ENCODE data around the gene AGT. TPM values are rescaled to one million over a fixed set of nuclear protein-coding genes. Genes with fewer than 3 reads are reported as not detected.

AGT gene
- total RNA-seq, 1 donor from 2014 or later = 118 TPM

DNA sequence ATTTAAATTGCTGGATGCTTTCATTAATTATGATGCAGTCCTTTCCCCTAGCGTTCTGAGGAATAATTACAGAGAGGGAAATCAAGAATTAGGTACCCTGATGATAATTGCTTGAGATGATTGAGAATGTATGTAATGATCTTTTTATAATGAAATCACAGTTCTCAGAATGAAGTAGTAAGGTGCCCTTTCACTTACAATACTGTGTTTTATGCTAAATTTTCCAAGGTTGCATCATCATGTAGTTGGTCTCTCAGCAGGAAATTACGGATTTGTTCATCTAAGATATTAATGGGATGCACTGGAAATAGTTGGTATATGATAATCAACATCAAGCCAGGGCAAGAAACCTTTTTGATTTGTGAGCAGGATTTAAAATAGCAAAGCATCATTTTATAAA lies 34.1 kb downstream of the AGT start:
- Mint-ChIP-seq H3K4me1 (ENCODE audit: low read depth) (peaks cover 25% of the 10 kb centered on the region), H3K36me3 (ENCODE audit: low read depth) (peaks cover 31% of the 10 kb centered on the region), H3K4me3 (ENCODE audit: unreplicated experiment) (no peak overlapping the region), H3K27ac (ENCODE audit: unreplicated experiment) (no peak overlapping the region), H3K27me3 (ENCODE audit: low read depth) (no peaks in the 10 kb centered on the region), H3K9me3 (ENCODE audit: low read depth) (peaks cover 11% of the 10 kb centered on the region)
- TF ChIP-seq, protein P1, sequence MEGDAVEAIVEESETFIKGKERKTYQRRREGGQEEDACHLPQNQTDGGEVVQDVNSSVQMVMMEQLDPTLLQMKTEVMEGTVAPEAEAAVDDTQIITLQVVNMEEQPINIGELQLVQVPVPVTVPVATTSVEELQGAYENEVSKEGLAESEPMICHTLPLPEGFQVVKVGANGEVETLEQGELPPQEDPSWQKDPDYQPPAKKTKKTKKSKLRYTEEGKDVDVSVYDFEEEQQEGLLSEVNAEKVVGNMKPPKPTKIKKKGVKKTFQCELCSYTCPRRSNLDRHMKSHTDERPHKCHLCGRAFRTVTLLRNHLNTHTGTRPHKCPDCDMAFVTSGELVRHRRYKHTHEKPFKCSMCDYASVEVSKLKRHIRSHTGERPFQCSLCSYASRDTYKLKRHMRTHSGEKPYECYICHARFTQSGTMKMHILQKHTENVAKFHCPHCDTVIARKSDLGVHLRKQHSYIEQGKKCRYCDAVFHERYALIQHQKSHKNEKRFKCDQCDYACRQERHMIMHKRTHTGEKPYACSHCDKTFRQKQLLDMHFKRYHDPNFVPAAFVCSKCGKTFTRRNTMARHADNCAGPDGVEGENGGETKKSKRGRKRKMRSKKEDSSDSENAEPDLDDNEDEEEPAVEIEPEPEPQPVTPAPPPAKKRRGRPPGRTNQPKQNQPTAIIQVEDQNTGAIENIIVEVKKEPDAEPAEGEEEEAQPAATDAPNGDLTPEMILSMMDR (IDR thresholded peaks at IDR 0.05) = no peak
- DNase-seq (ENCODE audit: low spot score) = no peak

GRCh38 chr1:230679192-230679591 lies 34.7 kb downstream of the AGT start:
- Mint-ChIP-seq H3K27ac (ENCODE audit: unreplicated experiment) (no peak overlapping the region), H3K27me3 (ENCODE audit: low read depth) (no peaks in the 10 kb centered on the region), H3K36me3 (ENCODE audit: low read depth) (peaks cover 32% of the 10 kb centered on the region), H3K4me3 (ENCODE audit: unreplicated experiment) (no peak overlapping the region), H3K4me1 (ENCODE audit: low read depth) (peaks cover 25% of the 10 kb centered on the region), H3K9me3 (ENCODE audit: low read depth) (peaks cover 11% of the 10 kb centered on the region)
- TF ChIP-seq, protein P1 (IDR thresholded peaks at IDR 0.05) = no peak
- DNase-seq (ENCODE audit: low spot score) = no peak

- no peaks in the 10 kb centered on the region for H3K27me3 Mint-ChIP-seq (ENCODE audit: low read depth)
- DNase-seq (ENCODE audit: low spot score) = no peak
- H3K36me3 Mint-ChIP-seq (ENCODE audit: low read depth) = peaks cover 36% of the 10 kb centered on the region
- TF ChIP-seq, protein P1 (IDR thresholded peaks at IDR 0.05) = no peak
- peaks cover 10% of the 10 kb centered on the region for H3K4me1 Mint-ChIP-seq (ENCODE audit: low read depth)
- H3K9me3 Mint-ChIP-seq (ENCODE audit: low read depth) = peaks cover 11% of the 10 kb centered on the region
- H3K27ac Mint-ChIP-seq (ENCODE audit: unreplicated experiment) = no peak overlapping the region
- H3K4me3 Mint-ChIP-seq (ENCODE audit: unreplicated experiment) = no peak overlapping the region
These were observed 36.7 kb downstream of the AGT start for GRCh38 chr1:230677200-230677599.

DNA sequence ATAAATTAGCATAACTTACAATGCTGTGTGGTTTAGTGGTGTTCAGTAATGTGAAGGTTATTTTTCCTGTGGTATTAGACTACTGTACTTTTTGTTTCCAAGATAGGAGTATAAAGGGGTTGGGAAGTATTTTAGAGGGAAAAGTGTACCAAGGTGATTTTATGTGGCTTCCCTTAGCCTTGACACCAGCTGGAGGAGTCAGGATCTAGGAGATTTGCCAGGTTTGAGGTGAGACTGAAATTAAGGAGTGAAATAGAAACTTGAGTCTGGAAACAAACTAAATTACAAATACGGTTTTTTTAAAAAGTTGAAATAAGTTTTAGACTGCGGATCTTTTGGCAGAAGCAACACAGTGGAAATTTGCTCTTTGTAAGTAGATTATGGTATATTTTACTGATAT lies 39.3 kb downstream of the AGT start:
- TF ChIP-seq, protein P1 (IDR thresholded peaks at IDR 0.05) = no peak
- Mint-ChIP-seq H3K36me3 (ENCODE audit: low read depth) (peaks cover 47% of the 10 kb centered on the region), H3K4me3 (ENCODE audit: unreplicated experiment) (no peak overlapping the region), H3K9me3 (ENCODE audit: low read depth) (peaks cover 11% of the 10 kb centered on the region), H3K4me1 (ENCODE audit: low read depth) (no peaks in the 10 kb centered on the region), H3K27me3 (ENCODE audit: low read depth) (no peaks in the 10 kb centered on the region), H3K27ac (ENCODE audit: unreplicated experiment) (no peak overlapping the region)
- no peak for DNase-seq (ENCODE audit: low spot score)

- Mint-ChIP-seq H3K9me3 (ENCODE audit: low read depth) (no peaks in the 10 kb centered on the region), H3K27me3 (ENCODE audit: low read depth) (no peaks in the 10 kb centered on the region), H3K4me3 (ENCODE audit: unreplicated experiment) (no peak overlapping the region), H3K27ac (ENCODE audit: unreplicated experiment) (no peak overlapping the region), H3K4me1 (ENCODE audit: low read depth) (no peaks in the 10 kb centered on the region), H3K36me3 (ENCODE audit: low read depth) (peaks cover 44% of the 10 kb centered on the region)
- no peak for DNase-seq (ENCODE audit: low spot score)
- TF ChIP-seq, protein P1 (IDR thresholded peaks at IDR 0.05) = no peak
These were observed 44.4 kb downstream of the AGT start for GRCh38 chr1:230669543-230669942.
